Fibroblast of the aortic adventitia (primary cell): ENCODE data around the gene ARID1B. TPM values are rescaled to one million over a fixed set of nuclear protein-coding genes. Genes with fewer than 3 reads are reported as not detected.

Source experiments
- DNase-seq: peaks from one replicate; pipeline ENCODE4 v3.0.0-alpha.2; 2010; ENCODE audit warnings: low read depth
- H3K4me3 ChIP-seq: 2 replicates; pipeline ENCODE4 v1.5.1; 2011; ENCODE audit warnings: low read depth, mild to moderate bottlenecking, control low read depth, low read length, moderate library complexity
- CTCF ChIP-seq: IDR thresholded peaks from 2 replicates; pipeline ENCODE4 v1.5.1; 2011; ENCODE audit warnings: mild to moderate bottlenecking, low read length, control low read depth, inconsistent platforms; ENCODE audit not compliant: insufficient read depth
- total RNA-seq: library from RNA; depleted of rRNA; stranded (reverse); fragments of >200 nt; gene quantifications from 2 replicates; pipeline ENCODE4 v1.2.3, GENCODE V29; 2012; ENCODE audit warnings: low replicate concordance

The ARID1B gene
- 47.7 and 55.9 TPM in 2 replicates for total RNA-seq

- TF ChIP-seq CTCF: no peak
- DNase-seq: peak; percentile 80
Measured at GRCh38 chr6:156776840-156777576, at the start of gene ARID1B. Gene ARID1B (plus strand): TSS chr6:156777378. CDS start chr6:156777681, 303 bp downstream.

DNA sequence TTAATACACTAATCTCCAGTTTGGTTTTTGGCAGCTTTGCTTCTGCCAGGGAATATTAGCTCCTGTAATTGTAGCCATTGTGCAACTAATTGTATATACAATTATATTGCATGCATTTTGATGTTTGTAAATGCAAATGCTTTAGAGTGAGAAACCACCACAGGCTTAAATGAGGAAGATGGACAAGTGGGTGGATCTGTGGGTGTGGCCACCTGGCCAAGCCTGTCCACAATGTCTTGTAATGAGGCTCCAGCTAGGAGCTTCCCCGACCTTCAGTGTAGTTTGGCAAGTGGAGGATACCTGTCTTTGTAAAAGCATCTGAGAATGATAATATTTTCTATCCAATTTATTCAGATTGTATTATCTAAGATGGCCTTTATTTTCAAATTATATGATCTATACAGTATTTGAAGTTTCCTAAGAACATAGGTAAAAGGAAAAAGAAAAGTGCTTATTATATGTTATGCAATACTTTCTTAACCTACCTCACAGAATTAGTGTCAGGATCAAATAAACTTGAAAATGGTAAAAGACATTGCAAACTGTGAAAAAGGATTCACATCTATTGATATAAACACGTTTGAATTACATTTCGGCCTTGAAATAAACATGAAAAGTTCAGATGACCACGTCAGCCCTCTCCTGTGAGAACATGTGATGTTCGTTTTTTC is 49.3 kb upstream of the ARID1B start:
- DNase-seq: no peak
- H3K4me3 ChIP-seq: no peak overlapping the region
- TF ChIP-seq CTCF: no peak

More at GRCh38 chr6:156776840-156777576, at the start of gene ARID1B:
- H3K4me3 ChIP-seq: peak within 1 kb of the TSS; percentile 88

- peak; percentile 45 for DNase-seq
- TF ChIP-seq CTCF: no peak
- no peak overlapping the region for H3K4me3 ChIP-seq
Measured at GRCh38 chr6:156729248-156729647, 47.9 kb upstream of the ARID1B start.

DNA sequence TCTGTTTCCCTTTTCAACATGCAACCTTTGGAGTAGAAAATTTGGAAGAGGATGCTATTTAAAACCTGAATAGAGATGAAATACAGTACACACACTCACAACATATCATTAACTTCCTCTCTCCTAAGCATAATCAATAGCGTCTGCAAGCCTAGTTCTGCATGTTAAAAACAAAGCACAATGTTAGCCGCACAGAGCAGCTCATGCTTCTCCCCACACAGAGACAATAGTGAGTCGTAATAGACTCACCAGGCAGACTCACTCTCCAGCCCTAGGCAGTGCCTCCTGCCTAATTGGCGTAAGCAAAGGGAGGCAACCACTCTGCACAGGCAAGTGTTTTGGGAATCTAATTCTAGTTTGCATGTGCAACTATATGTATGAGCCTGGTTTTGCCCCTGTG is 45.8 kb upstream of the ARID1B start:
- H3K4me3 ChIP-seq: no peak overlapping the region
- peak; percentile 70 for DNase-seq
- no peak for TF ChIP-seq CTCF

GRCh38 chr6:156735751-156736150 is 41.4 kb upstream of the ARID1B start:
- H3K4me3 ChIP-seq: no peak overlapping the region
- TF ChIP-seq CTCF: no peak
- DNase-seq: no peak

DNA sequence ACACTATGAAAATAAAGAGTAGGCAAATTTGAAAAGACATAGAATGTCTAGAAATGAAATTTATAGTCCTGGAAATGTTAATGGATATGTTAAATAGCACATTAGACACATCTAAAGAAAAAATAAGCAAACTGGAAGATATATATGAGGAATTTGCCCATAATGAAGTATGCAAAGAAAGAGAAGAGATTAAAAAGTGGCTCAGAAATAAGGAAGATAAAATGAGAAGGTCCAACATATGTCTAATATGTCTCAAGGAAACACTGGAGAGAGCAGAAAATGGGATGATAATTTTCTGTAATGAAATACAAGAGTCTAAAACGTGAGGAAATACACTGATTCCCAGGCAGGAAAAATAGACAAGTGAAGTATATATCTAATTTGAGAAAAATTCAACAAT is 36.6 kb upstream of the ARID1B start:
- no peak for DNase-seq
- TF ChIP-seq CTCF: no peak
- H3K4me3 ChIP-seq: no peak overlapping the region
